ENCODE results near the gene ARHGAP22. TPM values are rescaled to one million over a fixed set of nuclear protein-coding genes. Genes with fewer than 3 reads are reported as not detected.

The ARHGAP22 gene
- total and polyA plus RNA-seq, 2 experiments from 2014 or later, result 41.9 to 44.4 TPM

GRCh38 chr10:48406204-48406603 lies 198.7 kb downstream of the ARHGAP22 start:
- H2AFZ ChIP-seq, result no peak overlapping the region
- DNase-seq, result peak; percentile 63

GRCh38 chr10:48404646-48405045 lies 200.2 kb downstream of the ARHGAP22 start:
- Histone ChIP-seq H3K4me3 (no peak overlapping the region), H3K27ac (peak overlapping the region; percentile 28; the same call in 1 of the 2 replicates), H3K9me3 (ENCODE audit: low read depth) (no peaks in the 10 kb centered on the region), H3K9ac (no peak overlapping the region), H4K20me1 (ENCODE audit: insufficient read depth) (0 out of 2 replicates have a peak, but pooled peaks cover under 1% of the 10 kb centered on the region), H3K79me2 (ENCODE audit: insufficient read depth) (peaks cover 54% of the 10 kb centered on the region), H3K4me1 (ENCODE audit: insufficient read depth) (peaks cover 35% of the 10 kb centered on the region), H3K4me2 (ENCODE audit: unreplicated experiment) (no peak overlapping the region), H3K9me2 (ENCODE audit: insufficient read depth) (no peaks in the 10 kb centered on the region), H3K36me3 (ENCODE audit: low read depth) (peaks cover under 1% of the 10 kb centered on the region), H3F3A (ENCODE audit: insufficient read depth) (peaks cover 30% of the 10 kb centered on the region), H2AFZ (0 out of 2 replicates have a peak overlapping the region, but pooled peaks have one; percentile 3), H3K27me3 (replicated peaks; ENCODE audit: insufficient read depth) (no peaks in the 10 kb centered on the region)
- in situ Hi-C loops (cut with MboI), result no loop called here
- peak; percentile 75 for DNase-seq
- 50% methylated on average over 4 of the region's 4 CpGs for WGBS, 2 experiments (ENCODE audit: low coverage in 1 of 2, low lambda C conversion rate in 2 of 2, missing lambda C conversion rate in 2 of 2)
- no peak for TF ChIP-seq EZH2phosphoT487 (IDR thresholded peaks at IDR 0.05; ENCODE audit: insufficient read depth, low read depth)
- no peak for TF ChIP-seq EZH2 (IDR thresholded peaks at IDR 0.05; ENCODE audit: insufficient read depth, poor library complexity, severe bottlenecking)

More at GRCh38 chr10:48406204-48406603, 198.7 kb downstream of the ARHGAP22 start:
- no peak overlapping the region for H3K9ac ChIP-seq
- peak overlapping the region; percentile 1 for H3K4me2 ChIP-seq (ENCODE audit: unreplicated experiment)
- peaks cover 20% of the 10 kb centered on the region for H3K4me1 ChIP-seq (ENCODE audit: insufficient read depth)
- TF ChIP-seq EZH2phosphoT487 (IDR thresholded peaks at IDR 0.05; ENCODE audit: insufficient read depth, low read depth) (no peak), EZH2 (IDR thresholded peaks at IDR 0.05; ENCODE audit: insufficient read depth, poor library complexity, severe bottlenecking) (no peak)
- no peak overlapping the region for H3K4me3 ChIP-seq
- no peaks in the 10 kb centered on the region for H3K27me3 ChIP-seq (replicated peaks; ENCODE audit: insufficient read depth)
- no peaks in the 10 kb centered on the region for H4K20me1 ChIP-seq (ENCODE audit: insufficient read depth)
- peaks cover 8% of the 10 kb centered on the region for H3K36me3 ChIP-seq (ENCODE audit: low read depth)
- in situ Hi-C loops (cut with MboI), result no loop called here
- no peak overlapping the region for H3K27ac ChIP-seq
- H3K79me2 ChIP-seq (ENCODE audit: insufficient read depth), result peaks cover 39% of the 10 kb centered on the region
- H3K9me2 ChIP-seq (ENCODE audit: insufficient read depth), result no peaks in the 10 kb centered on the region
- H3F3A ChIP-seq (ENCODE audit: insufficient read depth), result peaks cover 18% of the 10 kb centered on the region; the same call in 1 of the 2 replicates
- no peaks in the 10 kb centered on the region for H3K9me3 ChIP-seq (ENCODE audit: low read depth)
- 49 to 54% methylated on average over 3 of the region's 3 CpGs for WGBS, 2 experiments (ENCODE audit: low coverage in 1 of 2, low lambda C conversion rate in 2 of 2, missing lambda C conversion rate in 2 of 2)

GRCh38 chr10:48400850-48401220 lies 204.0 kb downstream of the ARHGAP22 start:
- H2AFZ ChIP-seq, result no peak overlapping the region

GRCh38 chr10:48400129-48400849 lies 204.6 kb downstream of the ARHGAP22 start:
- no peak overlapping the region for H2AFZ ChIP-seq
- DNase-seq, result peak; percentile 21
- in situ Hi-C loops (cut with MboI), result no loop called here
- 0 out of 2 replicates have a peak overlapping the region, but pooled peaks have one; percentile 11 for H3K27ac ChIP-seq
- no peaks in the 10 kb centered on the region for H3K9me2 ChIP-seq (ENCODE audit: insufficient read depth)
- no peak overlapping the region for H3K4me3 ChIP-seq
- WGBS, 2 experiments (ENCODE audit: low coverage in 1 of 2, low lambda C conversion rate in 2 of 2, missing lambda C conversion rate in 2 of 2), result 35% methylated on average over 3 of the region's 3 CpGs
- no peaks in the 10 kb centered on the region for H3K36me3 ChIP-seq (ENCODE audit: low read depth)
- H3K9me3 ChIP-seq (ENCODE audit: low read depth), result no peaks in the 10 kb centered on the region
- H3K9ac ChIP-seq, result no peak overlapping the region
- H3F3A ChIP-seq (ENCODE audit: insufficient read depth), result peaks cover 23% of the 10 kb centered on the region
- H3K4me2 ChIP-seq (ENCODE audit: unreplicated experiment), result peak overlapping the region; percentile 51
- no peak for TF ChIP-seq EZH2 (IDR thresholded peaks at IDR 0.05; ENCODE audit: insufficient read depth, poor library complexity, severe bottlenecking)
- no peak for TF ChIP-seq EZH2phosphoT487 (IDR thresholded peaks at IDR 0.05; ENCODE audit: insufficient read depth, low read depth)
- no peaks in the 10 kb centered on the region for H3K27me3 ChIP-seq (replicated peaks; ENCODE audit: insufficient read depth)
- H4K20me1 ChIP-seq (ENCODE audit: insufficient read depth), result 0 out of 2 replicates have a peak, but pooled peaks cover 5% of the 10 kb centered on the region
- H3K4me1 ChIP-seq (ENCODE audit: insufficient read depth), result peaks cover 18% of the 10 kb centered on the region
- H3K79me2 ChIP-seq (ENCODE audit: insufficient read depth), result peaks cover 88% of the 10 kb centered on the region

More at GRCh38 chr10:48400850-48401220, 204.0 kb downstream of the ARHGAP22 start:
- Histone ChIP-seq H3K4me1 (ENCODE audit: insufficient read depth) (peaks cover 21% of the 10 kb centered on the region), H3K36me3 (ENCODE audit: low read depth) (no peaks in the 10 kb centered on the region), H3K9me3 (ENCODE audit: low read depth) (no peaks in the 10 kb centered on the region), H3K27me3 (replicated peaks; ENCODE audit: insufficient read depth) (no peaks in the 10 kb centered on the region), H3K4me2 (ENCODE audit: unreplicated experiment) (peak overlapping the region; percentile 51), H3K27ac (no peak overlapping the region), H3K9me2 (ENCODE audit: insufficient read depth) (no peaks in the 10 kb centered on the region), H3F3A (ENCODE audit: insufficient read depth) (peaks cover 23% of the 10 kb centered on the region), H3K9ac (no peak overlapping the region), H3K79me2 (ENCODE audit: insufficient read depth) (peaks cover 82% of the 10 kb centered on the region), H3K4me3 (no peak overlapping the region), H4K20me1 (ENCODE audit: insufficient read depth) (0 out of 2 replicates have a peak, but pooled peaks cover 5% of the 10 kb centered on the region)
- in situ Hi-C loops (cut with MboI), result no loop called here
- WGBS, 2 experiments (ENCODE audit: low coverage in 1 of 2, low lambda C conversion rate in 2 of 2, missing lambda C conversion rate in 2 of 2), result 96 to 97% methylated on average over 1 of the region's 1 CpG
- TF ChIP-seq EZH2phosphoT487 (IDR thresholded peaks at IDR 0.05; ENCODE audit: insufficient read depth, low read depth), result no peak
- no peak for TF ChIP-seq EZH2 (IDR thresholded peaks at IDR 0.05; ENCODE audit: insufficient read depth, poor library complexity, severe bottlenecking)
- DNase-seq, result no peak
